ENCODE data around the gene SRGAP2C.
"Not testable (repeated sequence)": the region's sequence is repeated elsewhere in the genome, so short reads cannot be mapped to it uniquely, and the experiment has no call there.

GRCh38 chr1:121423956-121424355, 239.2 kb downstream of the SRGAP2C start:
- TF ChIP-seq POLR2A (IDR thresholded peaks at IDR 0.05; ENCODE audit: low read depth); EP300 (IDR thresholded peaks at IDR 0.05); CTCF (IDR thresholded peaks at IDR 0.05); POLR2AphosphoS5 (IDR thresholded peaks at IDR 0.05): not testable (repeated sequence)

Measured in esophagus muscularis mucosa (tissue), 4 donors.